Stomach (tissue), 4 donors: ENCODE results near the gene CBX4.

Experiments used
- EP300 ChIP-seq: sonication (generic); formaldehyde crosslinking; IDR thresholded peaks from one replicate; pipeline ENCODE4 v1.6.1; 2017; ENCODE audit warnings: antibody characterized with exemption
- POLR2A ChIP-seq, 4 donors: fragments of 450-650 bp; IDR thresholded peaks; one replicate each; pipeline ENCODE4 v1.6.1; 2016; ENCODE audit warnings: antibody characterized with exemption in 4 of 4, control low read depth in 2 of 4, mild to moderate bottlenecking in 1 of 4, moderate library complexity in 1 of 4
- TF ChIP-seq, protein P1 (sequence below), 7 experiments: fragments of 450-650 bp in 4 of 7; fragments of 200-600 bp in 3 of 7; sonication (generic) in 3 of 7; IDR thresholded peaks; one replicate each; pipeline ENCODE4 v1.5.1; 2016 to 2019; ENCODE audit warnings: antibody characterized with exemption in 7 of 7, control low read depth in 2 of 7, mild to moderate bottlenecking in 1 of 7

GRCh38 chr17:79788989-79789942, 50.0 kb downstream of the CBX4 start:
- TF ChIP-seq, protein P1, sequence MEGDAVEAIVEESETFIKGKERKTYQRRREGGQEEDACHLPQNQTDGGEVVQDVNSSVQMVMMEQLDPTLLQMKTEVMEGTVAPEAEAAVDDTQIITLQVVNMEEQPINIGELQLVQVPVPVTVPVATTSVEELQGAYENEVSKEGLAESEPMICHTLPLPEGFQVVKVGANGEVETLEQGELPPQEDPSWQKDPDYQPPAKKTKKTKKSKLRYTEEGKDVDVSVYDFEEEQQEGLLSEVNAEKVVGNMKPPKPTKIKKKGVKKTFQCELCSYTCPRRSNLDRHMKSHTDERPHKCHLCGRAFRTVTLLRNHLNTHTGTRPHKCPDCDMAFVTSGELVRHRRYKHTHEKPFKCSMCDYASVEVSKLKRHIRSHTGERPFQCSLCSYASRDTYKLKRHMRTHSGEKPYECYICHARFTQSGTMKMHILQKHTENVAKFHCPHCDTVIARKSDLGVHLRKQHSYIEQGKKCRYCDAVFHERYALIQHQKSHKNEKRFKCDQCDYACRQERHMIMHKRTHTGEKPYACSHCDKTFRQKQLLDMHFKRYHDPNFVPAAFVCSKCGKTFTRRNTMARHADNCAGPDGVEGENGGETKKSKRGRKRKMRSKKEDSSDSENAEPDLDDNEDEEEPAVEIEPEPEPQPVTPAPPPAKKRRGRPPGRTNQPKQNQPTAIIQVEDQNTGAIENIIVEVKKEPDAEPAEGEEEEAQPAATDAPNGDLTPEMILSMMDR (IDR thresholded peaks at IDR 0.05): no peak
- TF ChIP-seq EP300 (no peak), POLR2A (IDR thresholded peaks at IDR 0.05) (no peak)
